Measurements from ENCODE around the gene AMFR.

AMFR gene

DNA sequence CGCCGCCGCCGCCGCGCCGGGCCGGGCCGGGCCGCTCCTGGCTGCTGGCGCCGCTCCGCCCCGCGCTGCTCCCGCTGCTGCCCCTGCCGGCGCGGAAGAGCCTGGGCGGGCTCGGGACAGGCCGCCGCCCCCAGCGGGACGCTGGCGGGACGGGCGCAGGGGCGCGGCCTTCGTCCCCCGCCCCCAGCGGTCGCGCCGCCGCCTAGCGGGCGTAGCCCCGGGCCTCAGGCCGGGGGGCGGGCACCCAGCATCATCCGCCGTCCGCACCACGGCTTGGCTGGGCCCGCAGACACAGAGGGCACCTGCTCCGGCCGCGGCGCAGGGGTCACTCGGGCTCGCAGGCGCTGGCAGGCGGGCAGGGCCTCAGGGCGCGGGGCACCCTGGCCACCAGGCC is at the start of gene AMFR:
Gene AMFR, minus strand, starts transcription at position 107 of the 394 bp plus-strand sequence. CDS start 218 bp downstream, outside the sequence.
- DNase-seq (ENCODE audit: low read depth, low spot score) = no peak
- peak within 1 kb of the TSS; percentile 61 for H3K27ac ChIP-seq

DNA sequence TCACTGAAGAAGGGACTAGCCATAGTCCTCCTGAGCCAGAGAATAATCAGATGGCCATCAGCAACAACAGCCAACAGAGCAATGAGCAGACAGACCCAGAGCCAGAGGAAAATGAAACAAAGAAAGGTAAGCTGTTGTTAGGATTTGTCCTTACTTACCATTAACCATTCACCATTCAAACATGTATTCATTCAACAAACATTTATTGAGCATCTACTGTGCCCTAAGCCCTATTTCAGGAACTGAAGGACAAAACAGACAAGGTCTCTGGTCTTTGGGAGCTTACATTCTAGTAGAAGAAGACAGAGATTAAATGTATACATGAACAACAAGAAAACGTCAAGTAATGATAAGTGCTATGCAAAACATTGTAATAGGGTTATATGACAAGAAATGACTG is 45.3 kb upstream of the AMFR start:
- H3K27ac ChIP-seq = peak overlapping the region; percentile 44
- DNase-seq (ENCODE audit: low read depth, low spot score) = no peak

DNA sequence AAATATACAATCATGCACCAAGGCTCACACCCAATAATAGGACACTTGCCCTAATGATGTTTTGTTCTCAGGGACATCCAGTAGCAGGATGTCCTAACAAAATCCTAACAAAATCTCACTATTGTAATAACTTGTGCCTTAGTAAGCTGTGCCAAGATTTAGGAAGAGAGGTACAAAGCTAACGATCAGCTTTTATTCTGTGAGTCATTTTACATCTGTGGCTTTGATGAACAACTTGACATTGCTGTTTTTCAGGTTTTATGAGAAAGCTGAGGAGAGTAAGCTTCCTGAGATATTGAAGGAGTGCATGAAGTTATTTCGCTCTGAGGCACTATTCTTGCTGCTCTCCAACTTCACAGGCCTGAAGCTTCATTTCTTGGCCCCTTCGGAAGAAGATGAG is 44.9 kb upstream of the AMFR start:
- H3K27ac ChIP-seq = peak overlapping the region; percentile 44
- peak; percentile 44 for DNase-seq (ENCODE audit: low read depth, low spot score)

DNA sequence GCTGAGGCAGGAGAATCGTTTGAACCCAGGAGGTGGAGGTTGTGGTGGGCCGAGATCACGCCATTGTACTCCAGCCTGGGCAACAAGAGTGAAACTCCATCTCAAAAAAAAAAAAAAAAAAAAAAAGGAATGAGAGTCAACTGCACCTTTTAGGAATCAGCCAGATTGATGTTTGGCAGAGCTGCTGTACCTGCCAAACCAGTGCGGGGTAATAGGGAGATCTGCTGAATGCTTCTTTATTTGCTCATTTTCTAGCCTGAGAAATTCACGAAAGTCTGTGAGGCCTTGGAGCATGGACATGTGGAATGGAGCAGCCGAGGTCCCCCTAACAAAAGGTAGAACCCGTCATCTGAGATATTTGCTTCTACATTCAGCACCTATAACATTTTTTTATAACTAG is 44.4 kb upstream of the AMFR start:
- peak overlapping the region; percentile 44 for H3K27ac ChIP-seq
- DNase-seq (ENCODE audit: low read depth, low spot score) = no peak

DNA sequence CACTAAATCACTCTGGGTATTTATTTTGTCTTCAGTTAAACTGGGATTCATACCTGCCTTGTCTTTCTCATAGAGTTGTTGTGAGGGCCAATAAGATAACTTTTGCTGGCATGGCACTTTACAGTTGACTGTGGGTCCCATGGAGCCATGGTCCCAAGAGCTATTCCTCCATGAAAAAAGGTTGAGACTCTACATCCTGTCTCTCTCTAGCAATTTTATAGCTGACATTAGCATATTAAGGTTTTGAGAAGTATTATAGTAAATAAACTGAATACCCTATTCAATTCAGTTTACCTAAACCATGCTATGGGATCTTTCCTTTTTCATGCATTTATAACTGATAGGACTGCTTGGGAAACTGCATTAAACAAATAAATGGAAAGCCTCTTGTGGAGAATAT is 43.5 kb upstream of the AMFR start:
- no peak overlapping the region for H3K27ac ChIP-seq
- no peak for DNase-seq (ENCODE audit: low read depth, low spot score)

DNA sequence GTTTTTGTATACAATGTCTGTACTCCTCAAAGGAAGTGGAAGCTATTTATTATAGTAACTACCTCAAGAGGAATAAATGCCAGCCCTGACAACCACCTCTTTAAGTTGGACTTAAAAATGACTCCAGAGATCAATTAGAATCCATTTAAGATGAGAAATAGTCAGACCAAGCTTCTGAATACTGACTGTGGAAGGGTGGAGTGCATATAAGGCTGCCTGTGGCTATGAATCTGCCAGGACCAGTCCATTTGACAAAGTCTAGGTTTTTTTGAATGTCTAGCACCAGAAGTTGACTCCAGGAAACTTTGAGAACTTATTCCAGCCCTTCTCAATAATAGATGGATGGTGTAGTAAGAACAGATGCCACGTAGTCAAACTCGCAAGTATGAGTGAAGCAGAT is 41.0 kb upstream of the AMFR start:
- no peak overlapping the region for H3K27ac ChIP-seq
- no peak for DNase-seq (ENCODE audit: low read depth, low spot score)

DNA sequence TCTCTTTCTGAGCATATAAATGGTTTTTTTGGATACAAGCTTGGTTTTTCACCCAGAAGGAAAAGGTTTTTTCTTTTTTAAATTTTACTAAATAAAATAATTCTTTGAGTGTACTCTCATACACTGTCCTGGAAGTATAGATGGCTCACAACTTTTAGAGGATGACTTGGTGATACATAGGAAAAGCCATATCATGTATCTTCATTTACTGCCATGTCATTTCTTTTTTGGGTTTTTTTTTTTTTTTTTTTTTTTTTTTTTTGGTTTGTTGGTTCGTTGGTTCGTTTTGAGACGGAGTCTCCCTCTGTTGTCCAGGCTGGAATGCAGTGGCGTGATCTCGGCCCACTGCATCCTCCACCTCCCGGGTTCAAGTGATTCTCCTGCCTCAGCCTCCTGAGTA is 37.8 kb upstream of the AMFR start:
- no peak overlapping the region for H3K27ac ChIP-seq
- DNase-seq (ENCODE audit: low read depth, low spot score) = no peak

DNA sequence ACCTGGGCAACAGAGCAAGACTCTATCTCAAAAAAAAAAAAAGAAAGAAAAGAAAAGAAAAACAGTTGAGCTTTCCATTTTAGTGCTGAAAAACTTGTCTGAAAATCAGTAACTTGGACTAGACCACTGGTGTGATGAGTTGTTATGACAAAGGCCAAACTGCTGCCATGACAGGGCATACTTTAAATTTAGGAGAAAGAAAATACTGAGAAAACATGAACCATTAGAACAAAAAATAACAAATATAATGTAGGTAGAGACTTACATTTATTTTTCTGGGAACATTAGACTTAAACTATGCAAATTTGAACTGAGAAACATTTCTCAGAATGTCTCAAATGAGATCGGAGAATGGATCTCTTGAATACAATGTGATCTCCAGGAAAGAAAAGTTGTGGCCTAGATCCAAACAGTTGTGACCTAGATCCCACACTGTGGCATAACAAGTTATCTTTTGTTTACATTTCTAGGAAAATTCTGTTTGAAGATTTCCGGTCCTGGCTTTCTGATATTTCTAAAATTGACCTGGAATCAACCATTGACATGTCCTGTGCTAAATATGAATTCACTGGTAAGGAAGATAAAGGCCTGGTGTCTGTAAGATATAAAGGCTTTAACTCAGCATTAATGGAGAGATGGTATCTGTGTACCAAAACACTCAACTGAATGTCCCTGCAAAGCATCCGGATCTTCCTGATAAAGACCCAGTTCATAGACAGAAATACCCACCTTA is 36.9 kb upstream of the AMFR start:
- DNase-seq (ENCODE audit: low read depth, low spot score) = no peak
- H3K27ac ChIP-seq = no peak overlapping the region

DNA sequence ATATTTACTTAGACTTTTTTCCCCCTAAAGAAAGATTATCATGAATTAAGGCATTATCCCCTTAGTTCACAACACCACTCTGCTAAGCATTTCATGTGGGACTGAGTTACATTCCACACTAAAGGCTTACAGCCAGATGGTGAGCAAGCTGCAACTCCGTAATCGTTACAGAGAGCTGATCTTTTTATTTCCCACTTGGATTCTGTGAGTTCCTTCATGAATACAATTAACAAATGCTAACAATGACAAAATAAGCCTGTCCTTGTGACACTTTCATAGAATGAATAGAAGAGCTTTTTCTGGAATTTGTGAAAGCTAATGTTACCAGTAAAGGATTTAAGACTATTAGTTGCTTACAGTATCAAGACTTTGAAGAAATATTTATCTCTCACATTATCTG is 34.8 kb upstream of the AMFR start:
- H3K27ac ChIP-seq = no peak overlapping the region
- no peak for DNase-seq (ENCODE audit: low read depth, low spot score)

DNA sequence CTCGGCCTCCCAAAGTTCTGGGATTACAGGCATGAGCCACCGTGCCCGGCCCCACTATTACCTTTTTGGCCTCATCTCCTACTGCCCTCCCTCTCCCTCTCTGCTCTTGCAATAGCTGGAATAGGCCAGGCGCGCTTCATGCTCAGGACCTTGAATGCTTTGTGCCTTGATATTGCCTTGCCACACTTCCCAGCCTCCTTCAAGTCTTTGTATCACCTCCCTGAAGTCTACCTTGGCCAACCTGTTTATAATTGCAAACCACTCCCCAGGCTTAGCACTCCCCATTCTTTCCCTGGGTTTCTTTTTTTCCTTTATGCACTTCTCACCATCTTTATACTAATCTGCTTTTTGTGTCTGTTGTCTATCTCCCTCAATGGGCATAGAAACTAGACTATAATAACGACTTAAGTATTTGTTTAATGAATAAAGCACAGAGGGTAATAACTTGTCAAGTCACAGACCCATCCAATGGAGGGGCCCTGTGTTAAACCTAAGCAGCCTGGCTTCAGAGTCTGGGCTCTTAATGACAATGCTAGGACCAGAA is 32.7 kb upstream of the AMFR start:
- H3K27ac ChIP-seq = no peak overlapping the region
- no peak for DNase-seq (ENCODE audit: low read depth, low spot score)

DNA sequence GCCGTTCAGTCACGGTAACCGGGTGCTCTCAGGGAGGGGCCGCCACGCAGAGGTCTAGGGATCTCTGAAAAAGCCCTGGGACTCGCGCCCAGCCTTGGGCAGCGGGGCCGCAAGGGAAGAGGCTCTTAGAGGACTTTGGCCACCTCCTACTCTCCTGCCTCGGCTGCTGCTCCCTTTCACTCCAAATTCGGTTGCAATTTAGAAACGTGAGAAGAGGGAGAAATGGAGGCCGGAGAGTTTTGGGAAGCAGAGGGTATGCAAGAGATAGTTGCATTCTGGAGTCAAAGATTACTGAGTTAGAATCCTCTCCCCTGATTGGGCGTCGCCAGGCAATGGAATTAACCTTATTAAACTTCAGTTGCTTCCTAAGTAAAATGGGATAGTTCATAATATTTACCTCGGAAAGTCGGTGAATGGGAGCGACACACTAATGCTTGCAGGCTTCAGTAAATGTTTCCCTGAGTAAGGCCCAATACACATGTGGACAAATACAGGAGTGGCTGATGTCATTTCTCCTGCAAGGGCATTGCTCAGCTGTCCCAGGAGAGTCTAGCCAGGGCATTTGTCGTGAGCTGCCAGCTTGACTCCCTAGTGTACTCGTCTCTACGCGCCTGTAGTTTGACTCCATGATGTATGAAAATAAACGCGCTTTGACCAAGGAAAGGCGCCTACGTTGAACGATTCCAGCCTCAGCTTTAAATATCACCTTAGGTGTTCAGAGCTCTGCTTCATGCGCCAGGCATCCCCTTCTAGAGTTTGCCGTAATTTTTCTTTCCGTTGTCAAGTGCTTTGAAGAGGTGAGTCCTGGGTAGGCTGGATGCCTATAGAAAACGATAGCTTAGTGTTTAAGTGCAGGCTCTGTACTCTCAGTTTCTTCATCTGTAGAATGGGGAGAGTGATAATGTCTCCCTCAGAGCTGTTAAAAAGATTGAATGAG is 26.7 kb upstream of the AMFR start:
- DNase-seq (ENCODE audit: low read depth, low spot score) = no peak
- peak overlapping the region; percentile 77 for H3K27ac ChIP-seq

DNA sequence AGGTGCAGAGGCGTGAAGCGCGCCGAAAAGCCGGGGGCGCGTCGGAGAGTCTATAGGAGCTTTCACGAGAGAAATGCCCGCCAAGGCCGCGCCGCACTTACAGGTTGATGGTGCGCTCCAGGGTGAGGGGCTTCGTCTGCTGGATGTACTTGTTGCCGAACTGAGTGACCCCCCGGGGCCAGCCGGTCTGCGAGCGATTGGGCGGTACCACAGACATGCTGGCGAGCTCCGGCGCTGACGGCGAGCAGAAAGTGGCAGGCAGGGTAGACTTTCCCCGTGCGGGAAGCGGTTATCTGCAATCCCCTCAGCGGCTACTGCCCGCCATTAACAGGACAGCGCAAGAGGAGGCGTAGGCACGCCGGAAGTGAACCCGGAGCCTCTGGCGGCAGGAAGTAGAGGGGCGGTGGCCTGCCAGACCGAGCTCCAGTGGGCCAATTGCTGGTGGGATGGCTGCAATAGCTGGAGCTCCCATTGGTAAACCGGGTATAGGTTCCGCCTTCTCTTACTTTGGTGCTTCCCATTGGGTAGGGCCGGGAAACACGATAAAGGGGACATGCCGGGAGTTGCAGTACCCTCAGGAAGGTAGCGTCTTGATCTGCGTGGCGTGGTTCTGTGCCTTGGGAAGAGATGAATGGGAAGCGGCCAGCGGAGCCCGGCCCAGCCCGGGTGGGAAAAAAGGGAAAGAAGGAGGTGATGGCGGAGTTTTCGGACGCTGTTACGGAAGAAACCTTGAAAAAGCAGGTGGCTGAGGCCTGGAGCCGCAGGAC is 25.8 kb upstream of the AMFR start, which contains the start of the genes NUDT21 and OGFOD1:
Gene NUDT21, minus strand, starts transcription at position 347 of the 767 bp plus-strand sequence. Its CDS starts 130 bp downstream, at position 217.
Gene OGFOD1, plus strand, starts transcription at position 569 of the 767 bp plus-strand sequence. Its CDS starts 59 bp downstream, at position 628.
- DNase-seq (ENCODE audit: low read depth, low spot score) = peak; percentile 90

DNA sequence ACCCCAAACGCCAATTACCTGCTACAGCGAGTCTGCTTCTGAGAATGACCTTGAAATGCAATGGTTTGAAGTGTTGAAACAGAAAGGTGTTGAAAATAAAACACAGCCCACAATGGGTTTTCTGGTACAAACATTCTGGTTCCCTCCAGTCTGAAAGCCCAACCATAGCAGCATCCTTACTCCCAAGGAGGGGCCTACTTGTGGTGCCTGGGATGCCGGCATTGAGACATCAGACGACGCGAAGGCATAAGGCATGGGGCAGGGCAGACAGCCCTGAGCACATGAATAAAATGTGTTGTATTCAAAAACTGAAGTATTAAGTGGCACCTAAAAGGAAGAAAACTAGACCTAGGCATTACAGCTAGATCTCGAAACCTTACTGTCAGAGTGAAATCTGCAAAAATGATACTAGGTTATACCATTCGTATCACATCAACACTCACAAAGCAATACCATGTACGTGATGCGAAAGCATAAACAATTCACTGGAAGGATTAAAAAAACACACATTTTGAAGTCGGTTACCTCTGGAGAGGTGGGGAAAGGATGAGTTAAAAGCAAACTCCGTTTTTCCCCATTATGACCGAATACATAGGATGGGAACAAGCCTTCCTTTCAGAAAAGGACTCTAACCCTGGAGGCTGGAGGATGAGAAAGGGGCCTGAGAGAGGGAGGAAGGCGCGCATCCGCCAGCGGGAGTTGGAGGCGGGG is 25.1 kb upstream of the AMFR start:
- H3K27ac ChIP-seq = peak overlapping the region; percentile 77
- no peak for DNase-seq (ENCODE audit: low read depth, low spot score)

More for the DNA sequence above, 25.8 kb upstream of the AMFR start, which contains the start of the genes NUDT21 and OGFOD1:
- H3K27ac ChIP-seq = peak within 1 kb of the TSS; percentile 77

DNA sequence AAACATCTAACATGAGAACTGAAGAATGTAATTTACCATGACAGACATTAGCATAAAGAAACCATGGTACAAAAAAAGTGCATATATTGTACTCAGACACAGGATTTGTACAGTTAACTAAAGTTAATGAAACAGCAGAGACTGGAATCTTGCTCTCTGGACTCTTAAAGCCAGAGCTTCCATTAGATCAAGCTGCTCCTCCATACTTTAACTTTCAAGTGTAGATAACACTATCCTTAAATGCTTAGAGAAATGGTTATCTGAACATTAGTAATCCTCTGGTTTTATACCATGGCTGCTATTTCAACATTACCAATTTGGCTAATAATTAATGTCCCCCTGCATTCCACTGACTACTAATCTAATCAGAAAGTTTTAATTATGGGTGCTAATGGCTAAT is 22.7 kb upstream of the AMFR start:
- no peak overlapping the region for H3K27ac ChIP-seq
- DNase-seq (ENCODE audit: low read depth, low spot score) = no peak

DNA sequence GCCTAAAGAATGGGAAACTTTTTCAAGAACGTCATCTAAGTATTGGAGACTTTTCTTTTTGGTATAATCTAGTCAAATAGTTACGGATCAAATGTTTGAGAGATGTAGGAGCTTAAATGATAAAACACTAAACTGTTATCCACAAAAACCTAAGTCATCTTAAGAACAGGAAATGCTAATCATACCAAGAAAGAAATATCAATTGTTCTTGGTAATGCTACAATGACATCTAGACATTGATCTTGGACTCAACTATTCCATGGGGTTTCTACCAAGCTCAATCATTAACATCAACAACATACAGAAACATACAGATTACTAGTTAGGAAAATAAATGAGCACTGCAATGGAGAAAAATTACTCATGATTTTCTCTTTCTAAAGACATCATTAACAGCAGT is 21.9 kb upstream of the AMFR start:
- DNase-seq (ENCODE audit: low read depth, low spot score) = no peak
- H3K27ac ChIP-seq = no peak overlapping the region

DNA sequence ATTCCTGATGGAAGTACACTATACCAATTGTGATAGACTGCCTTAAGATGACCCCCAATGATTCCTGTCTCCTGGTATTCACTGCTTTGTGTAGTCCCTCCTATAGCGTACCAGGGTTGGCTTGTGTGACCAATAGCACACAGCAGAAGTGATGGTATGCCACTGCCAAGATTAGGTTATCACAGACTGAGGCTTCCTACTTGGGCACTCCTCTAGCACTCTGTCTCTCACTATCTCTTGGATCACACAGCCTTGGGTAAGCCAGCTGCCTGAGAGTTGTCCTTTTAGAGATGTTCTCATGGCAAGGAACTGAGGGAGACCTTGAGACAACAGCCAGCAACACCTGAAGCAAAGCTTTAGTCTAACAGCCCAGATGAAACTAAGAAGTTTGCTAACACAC is 12.7 kb upstream of the AMFR start:
- no peak for DNase-seq (ENCODE audit: low read depth, low spot score)

DNA sequence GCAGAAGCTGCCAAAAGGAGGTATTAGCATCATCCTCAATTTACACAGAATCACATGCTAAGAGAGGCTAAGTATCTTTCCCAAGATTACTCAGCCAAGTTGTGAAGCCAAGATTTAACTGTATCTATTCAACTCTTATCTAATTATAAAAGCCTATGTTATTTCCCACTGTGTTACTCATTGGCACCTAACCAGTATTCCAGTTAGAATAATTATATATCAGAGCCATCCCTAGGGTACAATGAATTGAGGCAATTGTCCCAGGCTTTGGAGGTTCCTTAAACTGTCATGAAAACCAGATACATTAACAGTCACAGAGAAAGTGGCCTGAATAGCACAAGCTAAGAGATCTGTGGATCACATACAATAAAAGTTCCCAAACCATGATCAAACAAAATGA is 10.9 kb upstream of the AMFR start:
- no peak for DNase-seq (ENCODE audit: low read depth, low spot score)
- no peak overlapping the region for H3K27ac ChIP-seq

More for the DNA sequence above, 12.7 kb upstream of the AMFR start:
- H3K27ac ChIP-seq = no peak overlapping the region

DNA sequence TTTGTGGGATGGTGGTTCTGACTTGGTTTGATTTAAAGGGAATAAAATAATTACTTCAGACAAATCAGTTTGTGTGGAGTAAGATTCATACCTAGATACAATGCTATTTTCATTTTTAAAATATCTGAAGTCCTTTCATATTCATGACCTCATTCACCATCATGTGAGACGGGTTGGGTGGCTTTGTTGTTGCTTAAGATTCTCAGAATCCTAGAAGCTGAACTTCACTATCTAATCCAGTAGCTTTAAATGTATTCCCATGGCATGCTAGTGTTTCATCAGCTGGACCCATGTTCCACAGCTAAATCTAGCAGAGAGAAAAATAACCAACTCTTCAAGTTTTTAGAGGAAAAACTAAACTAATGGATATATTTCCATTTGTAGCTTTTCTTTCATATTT is 2.7 kb upstream of the AMFR start:
- no peak for DNase-seq (ENCODE audit: low read depth, low spot score)
- H3K27ac ChIP-seq = no peak overlapping the region

DNA sequence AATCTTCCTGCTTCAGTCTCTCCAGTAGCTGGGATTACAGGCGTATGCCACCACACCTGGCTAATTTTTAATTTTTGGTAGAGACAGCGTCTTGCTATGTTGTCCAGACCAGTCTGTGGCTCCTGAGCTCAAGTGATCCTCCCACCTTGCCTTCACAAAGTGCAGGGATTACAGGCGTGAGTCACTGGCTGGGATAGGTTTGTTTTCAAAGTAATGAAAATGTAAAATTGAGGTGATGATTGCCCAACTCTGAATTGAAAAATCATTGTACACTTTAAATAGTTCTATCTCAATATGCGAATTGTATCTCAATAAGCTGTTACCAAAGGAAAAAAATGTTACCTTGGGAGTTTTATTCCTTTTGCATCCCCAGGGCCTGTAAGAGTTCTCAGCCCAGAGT is 1.2 kb upstream of the AMFR start:
- H3K27ac ChIP-seq = peak overlapping the region; percentile 61
- peak; percentile 29 for DNase-seq (ENCODE audit: low read depth, low spot score)
